ENCODE measurements around the gene MCMBP. TPM values are rescaled to one million over a fixed set of nuclear protein-coding genes. Genes with fewer than 3 reads are reported as not detected.
"Not testable (repeated sequence)": the region's sequence is repeated elsewhere in the genome, so short reads cannot be mapped to it uniquely, and the experiment has no call there.

The MCMBP gene
- total RNA-seq, 1 donor, result 56.1 TPM

- peak overlapping the region; percentile 87 for H3K4me3 ChIP-seq (ENCODE audit: low read depth, low read length)
- DNase-seq (ENCODE audit: low read depth), result peak; percentile 64
- TF ChIP-seq, protein P1, sequence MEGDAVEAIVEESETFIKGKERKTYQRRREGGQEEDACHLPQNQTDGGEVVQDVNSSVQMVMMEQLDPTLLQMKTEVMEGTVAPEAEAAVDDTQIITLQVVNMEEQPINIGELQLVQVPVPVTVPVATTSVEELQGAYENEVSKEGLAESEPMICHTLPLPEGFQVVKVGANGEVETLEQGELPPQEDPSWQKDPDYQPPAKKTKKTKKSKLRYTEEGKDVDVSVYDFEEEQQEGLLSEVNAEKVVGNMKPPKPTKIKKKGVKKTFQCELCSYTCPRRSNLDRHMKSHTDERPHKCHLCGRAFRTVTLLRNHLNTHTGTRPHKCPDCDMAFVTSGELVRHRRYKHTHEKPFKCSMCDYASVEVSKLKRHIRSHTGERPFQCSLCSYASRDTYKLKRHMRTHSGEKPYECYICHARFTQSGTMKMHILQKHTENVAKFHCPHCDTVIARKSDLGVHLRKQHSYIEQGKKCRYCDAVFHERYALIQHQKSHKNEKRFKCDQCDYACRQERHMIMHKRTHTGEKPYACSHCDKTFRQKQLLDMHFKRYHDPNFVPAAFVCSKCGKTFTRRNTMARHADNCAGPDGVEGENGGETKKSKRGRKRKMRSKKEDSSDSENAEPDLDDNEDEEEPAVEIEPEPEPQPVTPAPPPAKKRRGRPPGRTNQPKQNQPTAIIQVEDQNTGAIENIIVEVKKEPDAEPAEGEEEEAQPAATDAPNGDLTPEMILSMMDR (IDR thresholded peaks at IDR 0.05; ENCODE audit: insufficient read depth, low read depth, low read length), result no peak
These were observed 598 bp downstream of the MCMBP start for GRCh38 chr10:119871881-119872609.

GRCh38 chr10:119869398-119869797, 3.2 kb downstream of the MCMBP start:
- not testable (repeated sequence) for H3K4me3 ChIP-seq (ENCODE audit: low read depth, low read length); DNase-seq (ENCODE audit: low read depth)

DNA sequence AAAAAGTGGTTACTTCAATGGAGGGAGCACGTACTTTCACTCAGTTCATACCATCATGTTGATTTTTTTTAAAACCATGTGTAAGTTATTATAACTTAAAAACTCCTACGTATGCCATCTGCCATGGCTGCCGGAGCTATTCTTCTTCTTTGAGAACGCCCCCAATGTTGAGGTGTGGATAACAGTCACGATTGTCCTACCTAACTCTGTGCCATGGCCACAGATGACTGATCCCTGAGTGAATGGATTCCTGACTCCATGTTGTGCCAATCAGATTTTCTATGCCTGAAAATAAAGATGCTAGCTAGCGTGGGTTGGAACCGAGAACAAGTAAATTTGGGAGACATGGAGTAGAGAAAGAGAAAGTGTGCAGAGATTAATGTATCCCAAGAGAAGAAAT, 5.3 kb downstream of the MCMBP start:
- no peak for DNase-seq (ENCODE audit: low read depth)
- H3K4me3 ChIP-seq (ENCODE audit: low read depth, low read length), result no peak overlapping the region
- TF ChIP-seq, protein P1 (IDR thresholded peaks at IDR 0.05; ENCODE audit: insufficient read depth, low read depth, low read length), result no peak

DNA sequence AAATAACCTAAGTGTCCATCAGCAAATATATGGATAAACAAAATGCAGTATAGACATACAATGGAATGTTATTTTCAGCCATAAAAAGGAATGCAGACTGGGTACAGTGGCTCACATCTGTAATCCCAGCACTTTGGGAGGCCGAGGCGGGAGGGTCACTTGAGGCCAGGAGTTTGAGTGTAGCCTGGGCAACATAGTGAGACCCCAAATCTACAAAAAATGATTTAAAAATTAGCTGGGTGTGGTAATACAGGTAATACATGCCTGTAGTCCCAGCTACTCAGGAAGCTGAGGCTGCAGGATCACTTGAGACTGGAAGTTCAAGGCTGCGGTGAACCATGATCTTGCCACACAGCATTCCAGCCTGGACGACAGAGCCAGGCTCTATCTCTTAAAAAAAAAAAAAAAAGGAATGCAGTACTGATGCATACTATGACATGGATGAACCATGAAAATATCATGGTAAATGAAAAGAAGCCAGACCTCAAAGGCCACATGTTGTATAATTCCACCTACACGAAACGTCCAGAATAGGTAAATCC, 6.9 kb downstream of the MCMBP start:
- no peak for DNase-seq (ENCODE audit: low read depth)
- no peak overlapping the region for H3K4me3 ChIP-seq (ENCODE audit: low read depth, low read length)
- TF ChIP-seq, protein P1 (IDR thresholded peaks at IDR 0.05; ENCODE audit: insufficient read depth, low read depth, low read length), result no peak

GRCh38 chr10:119863951-119864565, 8.6 kb downstream of the MCMBP start:
- no peak overlapping the region for H3K4me3 ChIP-seq (ENCODE audit: low read depth, low read length)
- TF ChIP-seq, protein P1 (IDR thresholded peaks at IDR 0.05; ENCODE audit: insufficient read depth, low read depth, low read length), result no peak
- no peak for DNase-seq (ENCODE audit: low read depth)

- DNase-seq (ENCODE audit: low read depth), result no peak
- TF ChIP-seq, protein P1 (IDR thresholded peaks at IDR 0.05; ENCODE audit: insufficient read depth, low read depth, low read length), result no peak
- H3K4me3 ChIP-seq (ENCODE audit: low read depth, low read length), result no peak overlapping the region
These were observed 10.1 kb downstream of the MCMBP start for GRCh38 chr10:119862524-119862923.

GRCh38 chr10:119860866-119861607, 11.6 kb downstream of the MCMBP start:
- H3K4me3 ChIP-seq (ENCODE audit: low read depth, low read length), result no peak overlapping the region
- no peak for DNase-seq (ENCODE audit: low read depth)
- TF ChIP-seq, protein P1 (IDR thresholded peaks at IDR 0.05; ENCODE audit: insufficient read depth, low read depth, low read length), result no peak
